HUDEP-2 (cell line): ENCODE data around the gene LBH.

Source experiments
- DNase-seq, 76 experiments: peaks; one replicate each; lab custom pipeline; 2025; ENCODE audit not compliant: unreplicated experiment in 76 of 76; lab: John Stamatoyannopoulos, UW

LBH gene

DNA sequence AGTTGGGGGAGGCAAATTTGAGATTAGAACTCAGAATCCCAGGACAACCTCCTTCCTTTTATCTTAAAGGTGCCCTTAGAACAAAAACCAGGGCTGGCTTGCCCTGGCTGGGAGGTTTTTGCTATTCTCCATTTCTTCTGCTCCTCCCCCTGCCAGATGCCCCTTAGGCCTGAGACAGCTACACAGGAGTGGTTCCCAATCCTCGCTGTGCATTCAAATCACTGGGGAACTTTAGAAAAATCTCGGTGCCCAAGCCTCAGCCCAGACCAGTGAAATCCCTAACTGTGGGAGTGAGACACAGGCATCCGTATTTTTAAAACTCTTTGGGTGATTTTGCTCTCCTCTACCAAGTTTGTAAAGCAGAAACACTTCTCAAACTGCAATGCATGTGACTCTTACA, 38.8 kb downstream of the LBH start:
- DNase-seq: no peak

DNA sequence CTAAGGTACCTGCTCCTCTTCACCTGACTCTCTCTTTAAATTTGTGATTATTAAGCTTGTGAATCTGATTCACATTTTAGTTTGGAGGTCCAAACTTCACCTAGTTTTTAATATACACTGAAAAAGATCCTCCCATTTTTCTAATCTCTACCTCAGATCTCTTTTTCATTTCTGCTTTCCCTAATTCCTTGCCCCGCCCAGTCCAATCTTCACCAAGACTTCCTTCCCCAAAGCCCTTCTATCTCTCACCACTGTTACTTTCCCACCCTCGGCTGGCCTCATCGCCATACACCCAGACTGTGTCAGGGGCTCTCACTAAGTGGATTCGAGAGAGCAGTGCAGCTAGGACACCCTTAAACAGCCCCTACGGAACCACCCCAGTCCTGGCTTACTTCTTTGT, 40.0 kb downstream of the LBH start:
- no peak for DNase-seq

DNA sequence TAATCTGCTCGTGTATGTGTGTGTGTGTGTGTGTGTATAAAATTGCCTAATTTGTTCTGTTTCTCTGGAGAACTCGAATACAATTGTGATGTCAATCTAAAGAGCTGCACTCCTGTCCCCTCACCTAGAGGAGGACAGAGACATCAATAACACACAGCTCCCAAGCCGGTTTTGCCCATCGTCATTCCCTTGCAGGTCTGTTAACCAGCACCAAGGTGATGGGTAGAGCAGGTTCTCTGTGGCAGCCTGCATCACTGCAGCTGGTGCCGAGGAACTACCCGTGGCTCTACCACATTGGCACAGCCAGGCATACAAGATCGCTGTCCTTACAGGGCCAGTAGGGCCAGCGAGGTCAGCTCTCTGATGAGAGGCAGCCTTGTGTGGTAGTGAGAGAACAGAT, 41.0 kb downstream of the LBH start:
- no peak for DNase-seq

DNA sequence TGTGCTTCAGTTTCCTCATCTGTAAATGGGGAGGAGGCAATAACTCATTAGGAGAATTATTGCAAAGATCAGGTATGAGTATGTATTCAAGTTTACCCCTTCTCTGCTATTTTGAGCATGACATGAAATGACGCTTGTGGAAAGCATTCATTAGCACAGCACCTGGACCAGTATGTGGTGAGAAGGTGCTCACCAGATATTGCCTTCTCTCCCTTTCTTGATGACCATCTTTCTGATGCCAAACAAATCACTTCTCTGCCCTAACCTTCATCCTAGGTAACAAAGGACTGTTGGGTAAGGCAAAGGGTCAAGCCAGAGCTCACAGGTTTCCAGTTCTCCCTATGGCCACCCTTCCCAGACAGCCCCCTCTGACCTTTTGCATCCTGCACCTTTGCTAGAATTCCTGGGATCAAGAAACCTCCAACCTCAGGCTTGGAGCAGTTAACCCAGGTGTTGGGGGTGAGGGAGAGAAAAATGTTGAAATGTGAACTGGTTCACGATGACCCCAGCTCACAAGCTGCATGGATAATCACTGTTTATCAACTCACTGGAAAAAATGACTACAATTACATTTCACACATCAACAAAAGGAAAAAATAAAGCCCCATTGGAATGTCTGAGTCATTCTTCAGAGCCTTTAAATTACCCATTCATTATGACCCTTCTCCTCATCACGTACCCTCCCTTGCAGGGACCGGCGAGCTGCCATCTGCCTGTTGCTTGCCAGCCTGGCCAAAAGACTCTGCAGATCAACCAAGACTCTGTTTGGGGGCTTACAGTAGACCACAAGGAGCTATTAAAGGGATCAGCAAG, 41.6 kb downstream of the LBH start:
- DNase-seq: peak in 11 of 76 experiments; percentile 5 to 39 (median 24)

DNA sequence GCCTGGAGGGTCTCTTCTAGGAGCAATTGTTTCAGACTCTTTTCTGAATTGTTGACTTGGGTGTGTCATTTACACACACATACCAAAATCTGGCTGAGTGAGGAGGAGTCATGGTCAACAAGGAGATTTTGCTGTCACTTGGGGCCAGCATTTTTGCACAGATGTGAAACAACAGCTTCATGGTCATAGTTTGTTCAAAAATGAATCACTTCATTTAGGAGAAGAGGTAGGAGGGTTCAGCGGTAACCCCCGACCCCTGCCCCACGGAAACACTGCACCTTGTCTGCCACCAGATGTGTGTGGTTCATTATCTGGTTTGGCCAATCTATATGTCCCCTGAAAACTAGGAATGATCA, 42.2 kb downstream of the LBH start:
- no peak for DNase-seq

DNA sequence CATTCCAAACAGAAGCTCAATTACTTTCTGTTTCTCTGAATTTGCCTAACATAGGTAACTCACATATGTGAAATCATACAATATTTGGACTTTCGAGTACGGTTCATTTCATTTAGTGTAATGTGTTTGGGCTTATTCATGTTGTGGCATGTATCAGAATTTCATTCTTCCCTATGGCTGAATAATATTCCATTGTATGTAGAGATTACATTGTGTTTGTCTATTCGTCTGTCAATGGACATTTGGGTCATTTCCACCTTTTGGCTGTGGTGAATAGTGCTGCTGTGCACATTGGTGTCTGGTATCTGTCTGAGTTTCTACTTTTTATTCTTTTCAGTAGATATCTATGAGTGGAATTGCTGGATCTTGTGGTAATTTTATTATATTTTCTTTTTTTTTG, 43.9 kb downstream of the LBH start:
- DNase-seq: no peak

DNA sequence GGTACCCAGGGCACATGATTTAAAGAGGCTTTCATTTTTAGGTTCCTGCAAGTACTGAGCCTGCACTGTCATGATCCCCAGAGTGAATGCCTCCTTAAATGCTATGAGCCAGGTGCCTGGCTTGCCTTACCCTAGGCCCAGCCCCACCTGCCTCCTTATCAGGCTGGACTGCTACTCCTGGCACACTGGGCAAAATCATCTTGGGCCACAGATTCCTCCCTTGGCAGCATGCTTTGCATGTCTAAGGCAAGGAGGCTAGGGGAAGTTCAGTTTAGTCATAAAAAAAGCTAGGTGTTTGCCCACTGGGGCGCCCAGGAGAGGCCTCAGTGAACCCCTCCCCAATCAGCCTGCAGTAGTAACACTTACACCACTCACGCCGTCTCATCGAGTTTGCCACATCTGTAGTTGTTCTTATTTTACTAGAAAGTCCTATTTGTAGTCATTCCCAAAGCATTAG, 45.1 kb downstream of the LBH start:
- DNase-seq: peak in 1 of 76 experiments; percentile 3

DNA sequence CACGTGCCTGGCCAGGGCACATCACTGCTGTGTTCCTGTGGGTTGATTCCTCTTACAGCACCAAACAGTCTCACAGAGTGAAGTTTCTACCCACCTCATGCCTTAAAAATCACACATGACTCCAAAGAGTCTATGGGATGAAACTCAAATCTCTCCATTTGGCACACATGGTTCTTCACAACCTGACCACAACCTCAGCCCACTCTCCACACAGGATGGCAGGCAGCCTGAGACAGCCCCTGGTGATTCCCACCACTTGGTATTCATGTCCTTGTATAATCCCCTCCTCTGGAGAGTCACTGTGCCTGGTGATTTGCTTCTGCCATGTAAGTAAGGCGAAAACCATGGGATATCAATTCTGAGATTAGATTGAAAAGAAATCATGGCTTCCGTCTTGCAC, 46.2 kb downstream of the LBH start:
- no peak for DNase-seq

DNA sequence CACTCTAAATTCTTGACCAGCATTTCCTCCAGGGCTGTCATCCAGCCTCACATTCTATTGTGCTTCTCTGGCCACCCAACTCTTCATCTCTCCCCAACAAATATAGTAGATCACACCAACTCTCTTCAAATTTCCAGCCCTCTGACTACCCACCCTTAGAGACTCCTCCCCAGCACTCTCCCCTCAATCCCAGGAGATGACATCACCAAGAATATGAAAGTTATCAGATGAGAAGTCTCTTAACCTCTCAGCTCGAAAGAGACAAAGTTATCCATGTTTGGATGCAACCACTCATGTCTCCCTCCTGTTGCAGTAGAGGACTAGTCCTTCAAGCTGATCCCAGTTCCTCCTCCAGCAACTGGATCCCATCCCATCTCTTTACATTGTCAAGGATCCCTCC, 47.1 kb downstream of the LBH start:
- DNase-seq: no peak

DNA sequence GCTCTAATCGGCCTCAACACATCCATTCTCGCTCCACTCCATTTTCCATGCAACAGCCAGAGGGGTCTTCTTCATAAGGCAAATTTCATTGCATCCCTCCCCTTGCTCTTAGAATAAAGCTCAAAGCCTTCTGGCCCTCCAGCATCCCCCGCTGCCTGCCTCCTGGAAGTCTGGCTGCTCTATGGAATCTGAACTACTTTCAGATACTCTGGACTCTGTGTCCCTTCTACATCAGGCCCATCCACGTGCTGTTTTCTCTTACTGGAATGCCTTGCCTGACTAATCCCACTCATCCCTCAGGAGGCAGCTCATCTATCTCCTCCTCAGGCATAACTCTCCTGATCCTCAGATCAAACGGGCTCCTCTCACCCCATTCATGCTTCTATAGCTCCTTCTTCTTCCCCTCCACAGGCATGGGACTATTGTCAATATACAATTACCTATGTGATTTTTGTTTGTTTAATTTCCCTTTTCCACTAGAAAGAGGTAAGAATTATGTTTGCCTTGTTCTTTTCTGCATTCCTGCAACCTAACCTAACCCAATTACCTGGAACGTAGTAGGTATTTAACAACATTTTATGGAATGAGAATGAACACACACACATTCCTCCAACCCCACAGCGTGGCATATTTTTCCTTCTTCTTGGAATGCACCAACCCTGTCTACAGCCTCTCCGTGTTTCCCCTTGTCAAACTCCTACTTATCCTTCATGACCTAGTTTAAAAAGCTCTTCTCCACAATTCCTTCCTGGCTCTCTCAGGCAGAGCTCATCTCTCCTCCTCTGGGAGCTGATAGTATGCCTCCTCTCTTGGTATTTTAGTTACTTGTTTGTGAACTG, 49.5 kb downstream of the LBH start:
- no peak for DNase-seq

DNA sequence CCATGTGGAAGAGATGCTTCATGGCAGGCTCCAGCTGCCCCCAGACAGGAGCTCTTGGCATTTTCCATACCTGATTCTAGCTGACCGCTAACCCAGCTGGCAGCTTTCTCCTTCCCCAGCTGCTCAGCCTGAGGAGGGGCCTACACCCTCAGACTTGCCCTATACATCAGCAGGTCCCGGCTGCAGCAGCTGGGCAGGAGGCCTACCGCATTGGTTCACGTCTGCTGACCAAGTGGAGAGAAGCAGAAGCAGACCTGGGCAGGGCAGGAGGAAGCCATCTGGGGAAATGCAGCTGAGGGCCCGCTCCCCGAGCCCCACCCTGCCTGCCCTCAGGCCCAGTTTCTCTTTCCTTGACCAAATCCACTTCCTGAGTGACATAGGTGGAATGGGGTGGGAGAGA, 50.7 kb downstream of the LBH start:
- DNase-seq: no peak

DNA sequence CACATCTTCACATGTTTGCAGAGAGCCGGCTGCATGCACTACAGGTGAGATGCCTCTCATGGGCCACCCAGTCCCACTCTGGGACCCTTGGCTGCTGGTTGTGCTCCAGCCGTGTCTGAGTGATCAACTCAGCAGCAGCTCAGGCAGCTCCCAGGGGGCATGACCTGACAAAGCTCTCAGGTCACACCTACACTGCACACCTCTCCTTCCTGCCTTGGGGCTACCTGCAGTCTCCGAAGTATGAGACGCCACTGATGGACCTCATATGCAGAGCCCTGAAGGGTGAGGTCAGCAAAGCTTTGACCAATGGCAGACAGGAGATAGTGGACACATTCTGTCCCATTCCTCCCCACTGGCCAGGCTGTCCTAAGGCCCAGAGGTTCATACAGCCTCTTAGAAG, 51.4 kb downstream of the LBH start:
- no peak for DNase-seq

DNA sequence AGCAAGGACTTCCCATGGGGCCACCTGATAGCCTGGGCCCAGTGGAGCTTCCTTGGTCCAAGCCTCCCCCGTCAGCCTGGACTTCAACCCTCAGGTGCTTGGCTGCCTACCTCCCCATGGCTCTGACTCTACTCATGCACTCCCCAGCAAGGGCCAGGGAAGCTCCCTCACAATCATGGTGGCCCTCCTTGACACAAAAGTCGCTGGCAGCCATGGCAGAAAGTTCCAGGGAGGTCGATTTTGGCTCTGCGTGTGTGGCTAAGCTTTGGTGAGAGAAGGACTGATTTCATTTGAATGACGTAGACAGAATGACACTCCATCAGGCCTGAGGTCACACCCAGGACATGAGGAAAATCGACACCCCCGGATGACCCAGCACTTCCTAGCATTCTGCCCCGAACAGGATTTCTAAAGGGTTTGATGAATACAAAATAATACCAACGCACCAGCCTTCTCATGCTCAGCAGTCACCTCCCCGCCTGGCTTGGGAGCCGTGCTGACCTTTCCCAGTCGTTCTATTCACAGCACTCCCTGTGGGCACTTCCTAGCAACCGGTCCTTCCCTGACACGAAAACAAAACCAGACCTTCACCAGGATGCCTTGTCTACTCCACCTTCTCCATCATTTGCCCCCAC, 52.7 kb downstream of the LBH start:
- DNase-seq: no peak

DNA sequence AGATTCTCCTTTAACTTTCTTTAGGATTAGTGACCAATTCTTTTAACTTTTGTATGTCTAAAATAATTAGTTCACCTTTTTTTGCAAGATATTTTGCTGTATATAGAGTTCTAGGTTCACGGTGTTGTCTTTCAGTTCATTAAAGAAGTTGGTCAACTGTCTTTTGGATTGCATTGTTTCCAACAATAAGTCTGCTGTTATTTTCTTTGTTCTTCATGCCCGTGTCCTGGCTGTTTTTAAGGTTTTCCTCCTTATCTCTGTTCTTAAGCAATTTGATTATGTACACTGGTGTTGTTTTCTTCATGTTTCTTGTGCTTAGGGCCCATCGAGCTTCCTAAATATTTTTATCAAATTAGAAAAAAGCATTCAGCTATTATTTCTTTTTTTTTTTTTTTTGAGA, 54.4 kb downstream of the LBH start:
- no peak for DNase-seq

DNA sequence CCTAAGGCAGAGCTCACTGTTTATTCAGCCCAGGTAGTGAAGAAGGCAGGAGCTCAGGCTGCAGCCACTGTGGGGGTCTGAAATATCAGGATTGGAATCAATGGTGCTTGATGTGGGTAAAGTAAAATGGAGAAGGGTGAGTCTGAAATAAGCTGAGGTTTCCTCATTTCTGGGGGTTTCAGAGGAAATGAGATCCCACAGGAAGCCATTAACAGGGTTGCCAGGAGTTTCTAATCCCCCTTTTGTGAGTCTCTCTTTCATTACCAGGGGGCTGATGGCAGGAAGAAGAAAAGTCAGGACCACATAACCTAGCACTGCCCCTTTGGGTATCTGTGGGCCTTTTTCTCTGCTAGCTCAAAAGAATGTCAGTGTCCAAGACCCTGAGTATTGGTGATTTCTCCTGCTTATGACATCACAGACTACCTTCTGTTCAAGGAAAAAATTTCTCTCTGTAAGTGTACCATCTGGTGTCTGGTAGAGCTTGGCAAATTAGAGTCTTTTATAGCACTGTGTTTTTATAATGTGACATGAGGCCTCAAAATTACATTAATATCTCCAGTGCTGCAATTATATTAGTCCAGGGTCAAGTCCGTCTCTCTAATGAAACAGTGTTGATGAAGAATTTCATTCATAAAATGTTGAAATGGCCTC, 56.0 kb downstream of the LBH start:
- no peak for DNase-seq

DNA sequence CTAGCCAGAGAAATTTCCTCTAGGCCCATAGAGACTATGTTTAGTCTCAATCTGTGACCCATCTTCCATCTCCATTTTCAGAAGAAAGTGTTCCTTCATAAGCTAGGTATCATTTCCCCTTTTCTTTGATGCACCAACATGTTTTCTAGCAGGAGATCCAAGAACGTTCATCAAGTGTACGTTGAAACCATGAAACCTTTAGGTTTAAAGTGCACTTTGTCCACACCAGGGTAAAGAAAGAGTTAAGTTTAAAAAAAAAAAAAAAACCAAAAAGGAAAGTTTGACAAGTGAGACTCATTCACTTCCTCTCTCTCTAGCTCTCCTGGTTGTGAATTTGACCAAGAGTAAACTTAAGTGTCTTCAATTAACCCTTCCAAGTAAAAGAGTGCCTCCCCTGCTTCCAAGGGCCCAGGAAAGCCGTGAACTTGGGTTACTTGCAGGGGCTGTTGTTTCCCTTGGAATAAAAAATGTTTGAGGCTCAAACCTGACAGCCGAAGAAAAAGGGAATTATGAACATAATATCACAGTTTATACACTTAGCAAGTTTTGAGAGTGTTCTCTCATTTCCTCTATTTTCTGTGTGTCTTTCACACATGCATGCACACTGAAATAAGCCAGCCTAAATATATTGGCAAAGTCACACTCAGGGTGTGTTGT, 56.7 kb downstream of the LBH start:
- no peak for DNase-seq

DNA sequence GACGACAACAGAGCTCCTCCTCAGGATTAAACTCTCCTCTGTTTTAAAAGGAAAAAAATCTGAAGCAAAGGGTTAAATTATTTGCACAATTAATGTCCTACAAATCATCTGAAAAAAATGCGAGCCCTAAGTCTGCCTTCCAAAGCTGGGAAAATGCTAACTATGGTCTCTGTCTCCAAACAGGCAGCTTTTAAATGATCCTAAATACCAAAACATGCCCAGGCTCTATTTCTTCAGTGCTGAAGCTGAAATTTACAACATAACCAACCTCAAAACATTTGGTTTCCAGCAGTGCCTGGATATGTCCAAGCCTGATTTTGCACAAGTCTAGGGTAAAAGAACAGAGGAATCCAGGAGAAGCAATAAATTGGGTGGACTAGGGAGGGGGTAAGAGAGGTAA, 57.2 kb downstream of the LBH start:
- no peak for DNase-seq

DNA sequence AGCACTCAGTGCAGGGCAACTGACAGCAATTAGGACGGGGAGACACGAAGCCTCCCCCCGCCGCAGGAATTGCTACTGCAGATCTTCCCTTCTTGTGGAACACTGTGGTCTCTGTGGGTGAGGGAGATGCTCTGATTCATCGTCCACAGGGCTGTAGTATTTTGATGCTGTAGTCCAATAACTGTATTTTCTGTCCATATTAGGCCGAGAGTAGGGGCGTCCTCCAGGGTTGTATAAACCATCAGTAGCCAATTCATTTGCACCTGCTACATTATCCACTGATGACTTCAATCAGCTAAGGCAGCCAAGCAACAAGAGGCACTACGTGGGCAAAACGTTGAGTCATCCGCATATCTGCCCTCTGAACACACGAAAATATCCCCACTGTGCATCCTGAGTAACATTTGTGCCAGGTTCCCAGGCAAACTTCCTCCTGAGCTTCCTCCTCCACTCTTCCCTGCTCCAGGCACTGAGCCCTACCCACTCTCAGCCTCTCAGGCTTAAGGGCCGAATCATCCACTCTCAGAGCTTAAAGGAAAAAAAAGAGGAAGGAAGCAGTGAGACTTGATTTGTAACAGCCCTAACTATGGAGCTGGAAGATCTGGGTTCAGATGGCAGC, 62.1 kb downstream of the LBH start:
- DNase-seq: peak in 3 of 76 experiments; percentile 5 to 20 (median 17)

DNA sequence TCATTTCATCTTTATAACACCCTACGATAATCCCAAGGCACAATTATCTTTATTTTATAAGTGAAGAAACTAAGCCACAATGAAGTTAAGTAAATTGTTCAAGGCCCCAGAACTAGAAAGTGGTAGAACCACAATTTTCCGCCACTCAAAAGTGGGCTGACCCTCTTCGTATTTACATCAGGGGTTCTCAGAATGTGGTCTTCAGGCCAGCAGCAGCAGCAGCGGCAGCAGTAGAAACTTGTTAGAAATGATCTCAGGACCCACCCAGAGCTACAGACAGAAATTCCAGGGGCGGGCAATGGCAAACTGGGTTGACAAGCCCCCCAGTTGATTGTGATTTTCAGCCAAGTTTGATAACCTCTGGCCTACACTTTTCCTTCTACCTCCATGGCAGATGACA, 62.8 kb downstream of the LBH start:
- no peak for DNase-seq

DNA sequence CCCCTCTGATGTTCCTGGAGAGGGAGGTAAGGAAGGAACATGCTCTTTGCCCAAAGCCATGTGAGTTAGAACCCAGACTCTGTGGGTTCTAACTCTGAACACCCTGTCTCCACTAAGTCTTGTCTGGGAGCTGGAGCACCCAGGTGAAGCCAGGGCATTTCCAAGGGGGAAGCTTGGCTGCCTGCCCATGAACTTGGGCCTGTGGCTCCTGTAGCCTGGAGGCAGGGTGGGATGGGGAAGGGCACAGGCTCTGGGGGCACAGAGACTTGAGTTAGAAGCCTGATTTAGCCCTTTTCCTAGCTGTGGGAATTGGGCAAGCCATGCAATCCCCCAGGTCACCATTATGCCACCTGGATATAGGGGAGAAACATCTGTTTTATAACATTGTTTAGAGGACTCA, 65.2 kb downstream of the LBH start:
- DNase-seq: no peak
